Stimulated activated CD4-positive, alpha-beta T cell treated with anti-CD3 and anti-CD28 coated beads, TNF-alpha, amount 100 ng/mL, for 1 hour (primary cell): ENCODE measurements around the gene UNC5B.

Experiments
- DNase-seq, 3 donors: peaks; one replicate each; pipeline ENCODE4 v3.0.0-alpha.2; 2020; ENCODE audit warnings: low read depth in 3 of 3, low spot score in 1 of 3

The UNC5B gene

DNA sequence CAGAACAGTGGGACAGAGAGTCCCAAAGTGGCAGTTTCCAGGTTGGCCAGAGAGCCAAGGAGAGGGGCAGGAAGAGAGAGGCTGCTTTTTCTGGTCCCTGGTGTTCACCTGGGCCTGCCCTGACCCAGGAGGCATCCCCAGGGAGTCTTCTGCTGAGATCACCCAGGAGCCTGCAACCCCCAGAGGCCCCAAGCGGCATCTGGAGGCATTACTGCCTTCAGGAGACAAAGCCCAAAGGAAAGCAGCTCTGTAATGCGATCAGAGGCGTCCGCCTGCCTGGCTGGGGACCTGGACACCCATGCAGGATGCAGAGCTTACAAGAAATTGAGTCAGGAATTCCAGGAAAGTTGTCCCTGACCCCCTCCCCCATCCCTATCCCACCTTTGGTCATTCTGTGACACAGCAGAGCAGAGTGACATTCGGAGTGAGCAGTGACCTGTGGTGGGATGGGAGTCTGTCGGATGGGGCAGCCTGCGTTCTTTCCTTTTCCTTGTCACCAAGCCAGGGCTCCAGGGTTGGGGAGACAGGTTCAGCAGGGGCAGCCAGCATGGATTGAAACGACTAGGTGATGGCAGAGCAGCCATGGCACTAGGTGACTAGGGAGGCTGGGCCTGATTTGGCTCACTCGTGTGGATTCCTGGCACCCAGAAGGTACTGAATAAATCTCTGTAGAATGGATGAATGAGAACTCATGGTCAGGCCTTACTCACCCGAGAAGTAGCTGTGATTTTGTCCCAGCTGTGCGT is 10.4 kb downstream of the UNC5B start:
- DNase-seq = no peak

- DNase-seq = no peak
Observed at GRCh38 chr10:71223347-71224058, 11.1 kb downstream of the UNC5B start.

DNA sequence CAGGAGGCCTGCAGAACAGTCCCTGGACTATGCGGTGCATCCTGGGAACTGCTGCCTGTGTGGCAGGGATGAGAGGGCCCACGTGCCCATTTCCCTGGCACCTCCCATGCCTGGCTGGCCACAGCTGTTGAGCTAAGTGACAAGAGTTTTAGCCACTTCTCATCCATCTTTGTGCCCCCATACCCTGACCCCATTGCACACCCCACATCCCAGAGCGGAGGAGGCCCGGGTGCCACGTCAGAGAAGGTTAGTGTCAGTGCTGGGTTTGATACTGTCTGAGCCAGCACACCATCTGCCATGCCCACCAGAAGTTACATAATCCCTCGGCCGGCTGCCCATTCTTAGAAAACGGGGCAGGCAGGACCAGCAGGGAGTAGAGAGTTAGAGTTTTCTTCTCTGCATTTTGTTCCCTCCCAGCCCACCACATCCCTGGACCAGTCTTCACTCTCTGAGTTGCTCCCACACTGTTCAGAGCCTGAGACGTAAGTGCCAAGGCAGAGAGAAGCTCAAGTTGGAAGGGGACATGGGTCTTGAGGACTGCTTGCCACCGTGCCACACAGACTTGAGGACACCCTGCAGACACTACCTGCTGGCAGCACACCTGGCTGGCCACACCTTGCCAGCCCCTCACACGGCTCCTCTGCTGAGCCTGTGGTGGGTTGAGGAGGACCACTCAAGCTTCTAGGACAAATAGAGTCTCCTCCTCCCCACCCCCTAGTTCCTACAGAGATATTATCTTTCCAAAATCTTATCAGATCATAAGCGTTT is 13.1 kb downstream of the UNC5B start:
- DNase-seq = no peak

DNA sequence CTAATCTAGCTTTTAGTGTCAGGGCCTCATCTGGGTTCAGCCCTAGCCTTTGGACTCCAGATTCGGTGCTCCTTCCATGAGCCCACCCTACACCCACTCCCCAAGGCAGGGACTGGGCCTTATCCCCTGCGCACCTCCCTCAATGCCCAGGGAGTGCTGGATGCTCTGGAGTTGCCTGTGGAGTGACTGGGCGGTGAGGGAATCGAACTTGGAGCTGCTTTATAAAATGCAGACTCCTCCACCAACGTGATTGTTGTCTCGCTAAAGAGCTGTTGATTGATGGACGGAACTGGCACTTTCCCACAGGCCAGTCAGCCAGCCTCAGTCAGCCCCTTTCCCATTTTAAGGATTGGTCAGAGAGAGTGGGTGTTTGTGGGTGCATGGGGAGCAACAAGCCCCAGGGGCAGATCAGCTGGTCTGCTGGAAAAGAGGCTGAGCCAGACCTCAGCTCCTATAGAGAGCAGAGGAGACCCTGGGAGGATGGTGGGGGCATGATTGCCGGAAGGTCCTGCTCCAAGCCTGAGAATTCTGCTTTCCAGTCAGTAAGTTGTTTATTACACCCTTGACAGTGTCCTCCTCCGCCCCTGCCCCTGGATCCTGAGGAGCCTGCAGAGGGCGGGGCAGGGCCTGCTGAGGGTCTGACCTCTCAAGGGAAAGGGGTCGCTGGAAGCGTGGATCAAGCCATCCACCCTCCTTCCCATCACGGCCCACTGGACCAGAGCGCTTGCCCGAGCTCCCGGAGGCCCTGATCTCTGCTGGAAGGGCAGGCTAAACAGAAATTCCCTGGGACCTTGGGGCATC is 16.7 kb downstream of the UNC5B start:
- no peak for DNase-seq

GRCh38 chr10:71229726-71230655 is 17.6 kb downstream of the UNC5B start:
- DNase-seq = no peak

- DNase-seq = no peak
Observed at GRCh38 chr10:71230656-71231025, 18.3 kb downstream of the UNC5B start.

- DNase-seq = no peak
Observed at GRCh38 chr10:71231206-71231605, 18.8 kb downstream of the UNC5B start.

DNA sequence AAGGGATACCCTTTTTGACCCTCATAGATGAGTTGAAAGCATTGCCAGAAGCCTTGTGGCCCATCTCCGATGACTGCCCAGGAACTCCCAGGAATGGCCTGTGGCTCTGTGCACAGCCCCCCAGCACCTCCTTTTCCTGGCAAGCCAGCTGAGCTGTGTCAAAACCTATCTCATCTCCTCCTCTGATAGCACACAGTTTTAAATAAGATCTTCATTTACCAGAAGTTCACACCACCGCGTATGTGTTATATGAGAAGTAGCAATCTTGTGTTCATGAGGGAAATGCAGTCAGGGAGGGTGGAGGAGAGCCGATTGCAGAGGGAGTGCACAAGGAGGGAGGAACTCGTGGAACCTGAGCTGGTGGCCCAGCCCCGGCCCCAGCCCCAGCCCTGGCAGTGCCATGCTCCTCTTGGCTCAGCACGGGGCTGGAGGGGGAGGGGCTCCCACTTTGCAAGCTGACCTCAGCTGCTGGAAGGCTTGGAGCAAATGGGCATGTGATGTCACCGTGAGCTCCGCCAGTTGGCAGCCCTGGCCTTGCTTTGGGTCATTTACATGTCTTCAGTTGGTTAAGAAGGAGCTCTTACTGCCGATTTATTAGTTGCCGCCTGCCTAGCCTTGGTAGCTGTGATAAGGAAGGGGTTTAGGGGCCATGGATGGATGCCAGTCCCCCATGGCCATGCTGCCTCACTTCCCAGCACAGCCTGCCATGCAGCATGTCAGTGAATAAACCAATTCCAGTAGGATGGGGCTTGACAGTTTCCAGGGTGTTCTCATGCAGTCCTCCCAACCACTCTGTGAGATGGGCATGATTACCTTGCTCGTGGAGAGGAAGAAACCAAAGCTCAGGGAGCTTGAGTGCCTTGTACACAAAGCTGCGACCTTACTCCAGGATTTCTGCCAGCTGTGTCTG is 20.0 kb downstream of the UNC5B start:
- DNase-seq = no peak

- no peak for DNase-seq
Observed at GRCh38 chr10:71233482-71233892, 21.1 kb downstream of the UNC5B start.

DNA sequence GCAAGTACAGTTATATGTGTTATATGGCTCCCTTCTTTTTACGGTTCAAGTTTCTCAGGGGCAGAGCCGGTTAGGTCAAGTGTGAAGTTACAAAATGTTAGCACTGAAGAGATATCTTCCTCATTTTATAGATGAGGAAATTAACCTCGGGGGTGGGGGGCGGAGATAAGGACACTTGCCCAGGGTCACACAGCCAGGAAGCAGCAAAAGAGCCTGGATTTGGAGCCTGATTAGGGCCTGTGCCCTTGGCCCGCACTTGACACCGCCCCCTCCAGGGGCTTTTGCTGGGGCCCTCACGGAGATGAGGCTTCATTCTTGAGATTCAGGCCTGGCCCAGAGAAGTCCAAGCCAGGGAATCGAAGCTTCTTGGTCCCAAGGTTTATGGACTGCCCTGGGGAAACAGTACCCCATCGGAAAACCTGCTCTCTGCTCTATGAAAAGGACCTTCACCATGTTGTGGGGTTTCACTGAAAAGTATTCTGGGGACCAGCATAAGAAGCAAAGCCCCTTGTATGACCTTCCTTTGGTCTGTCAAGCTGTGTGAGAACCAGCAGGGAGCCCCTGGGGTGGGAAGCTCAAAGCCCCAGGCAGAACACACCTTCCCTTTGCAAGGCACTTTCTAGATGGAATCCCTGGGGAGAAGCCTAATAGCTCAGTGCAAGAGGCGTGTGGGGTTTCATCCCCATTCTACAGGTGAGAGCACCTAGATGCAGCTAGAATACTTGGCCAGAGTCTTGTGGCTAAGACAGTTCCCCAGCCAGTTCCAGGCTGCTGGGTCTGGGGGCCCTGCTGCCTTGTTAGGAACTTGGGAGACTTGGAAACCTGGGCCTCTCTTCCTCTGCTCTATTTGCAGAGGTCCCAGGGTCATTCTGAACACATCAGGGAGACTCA is 21.9 kb downstream of the UNC5B start:
- DNase-seq = no peak

- no peak for DNase-seq
Observed at GRCh38 chr10:71234970-71235685, 22.8 kb downstream of the UNC5B start.

GRCh38 chr10:71235808-71236207 is 23.4 kb downstream of the UNC5B start:
- DNase-seq = no peak

GRCh38 chr10:71236286-71236685 is 23.9 kb downstream of the UNC5B start:
- DNase-seq = no peak

DNA sequence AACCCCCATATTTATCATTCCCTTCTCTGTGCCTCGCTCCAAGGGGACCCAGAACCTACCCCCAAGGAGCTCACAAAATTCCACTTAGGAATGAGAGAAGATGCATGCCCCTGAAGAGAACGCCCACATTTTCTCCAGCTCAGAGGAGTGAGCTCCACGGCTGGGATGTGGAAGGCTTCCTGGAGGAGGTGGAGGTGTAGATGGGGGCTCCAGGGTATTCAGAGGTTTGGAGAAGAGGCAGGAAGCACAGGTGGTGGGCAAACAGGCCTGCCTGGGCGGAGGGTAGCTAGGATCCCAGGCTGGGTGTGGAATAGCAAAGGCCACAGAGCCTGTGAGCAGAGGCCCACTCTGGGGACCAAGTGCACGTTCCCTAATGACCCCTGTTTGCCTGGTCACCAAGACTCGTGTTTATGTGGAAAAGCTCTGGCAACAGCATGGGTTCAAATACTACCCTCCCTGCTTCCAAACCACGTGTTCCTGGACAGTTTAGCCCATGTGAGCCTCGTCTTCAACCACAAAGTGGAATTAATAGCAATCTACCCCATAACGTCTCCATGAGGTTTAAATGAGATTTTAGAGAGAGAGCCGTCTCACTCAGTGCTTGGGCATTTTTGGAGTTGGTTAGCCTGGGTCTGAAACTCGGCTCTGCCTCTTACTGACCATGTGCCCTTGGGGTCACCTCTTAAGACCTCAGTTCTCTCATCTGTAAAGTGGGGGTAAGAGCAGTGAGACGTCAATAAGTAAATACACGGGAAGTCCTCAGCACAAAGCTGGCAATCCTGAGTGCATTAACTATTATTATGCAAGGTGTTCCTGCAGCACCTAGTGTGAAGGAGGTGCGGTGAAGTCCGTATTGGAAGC is 24.7 kb downstream of the UNC5B start:
- DNase-seq = no peak

GRCh38 chr10:71237843-71238623 is 25.7 kb downstream of the UNC5B start:
- DNase-seq = no peak

- DNase-seq = no peak
Observed at GRCh38 chr10:71238626-71239025, 26.3 kb downstream of the UNC5B start.
